ENCODE measurements around the gene KCNJ15. TPM values are rescaled to one million over a fixed set of nuclear protein-coding genes. Genes with fewer than 3 reads are reported as not detected.

The KCNJ15 gene
- total RNA-seq, 1 experiment from 2014 or later, result 7.8 TPM

GRCh38 chr21:38352536-38353219, 95.9 kb downstream of the KCNJ15 start:
- DNase-seq (ENCODE audit: low read depth), result peak; percentile 73

- DNase-seq (ENCODE audit: low read depth), result no peak
Measured at GRCh38 chr21:38354231-38354630, 97.4 kb downstream of the KCNJ15 start.

- no peak for DNase-seq (ENCODE audit: low read depth)
Measured at GRCh38 chr21:38354746-38355145, 98.0 kb downstream of the KCNJ15 start.

GRCh38 chr21:38355353-38355752, 98.6 kb downstream of the KCNJ15 start:
- DNase-seq (ENCODE audit: low read depth), result no peak

- peak; percentile 70 for DNase-seq (ENCODE audit: low read depth)
Measured at GRCh38 chr21:38355992-38356781, 99.4 kb downstream of the KCNJ15 start.

Other genes starting within 250 kb of the KCNJ15 start
- gene ERG, start 241.5 kb downstream of the KCNJ15 start, total RNA-seq (2014; rRNA removed; shearing (Covaris generic)), result not detected in 2 replicates

All from HT1080 (cell line).